Coronary artery (tissue), 2 donors: ENCODE results near the gene TGIF1.

ENCODE experiments used
- DNase-seq: peaks from one replicate; pipeline ENCODE4 v3.0.0-alpha.2; 2017; ENCODE audit warnings: low spot score
- H3K27ac ChIP-seq, 2 donors: fragments of 200-600 bp; sonication (generic); one replicate each; pipeline ENCODE4 v1.5.1; 2016 to 2019
- H3K4me3 ChIP-seq: fragments of 200-600 bp; sonication (generic); 2 replicates; pipeline ENCODE4 v1.5.1; 2016; ENCODE audit warnings: mild to moderate bottlenecking, moderate library complexity
- TF ChIP-seq, protein P1 (sequence below): fragments of 200-600 bp; sonication (generic); IDR thresholded peaks from one replicate; pipeline ENCODE4 v1.5.1; 2019; ENCODE audit warnings: antibody characterized with exemption

Gene TGIF1

DNA sequence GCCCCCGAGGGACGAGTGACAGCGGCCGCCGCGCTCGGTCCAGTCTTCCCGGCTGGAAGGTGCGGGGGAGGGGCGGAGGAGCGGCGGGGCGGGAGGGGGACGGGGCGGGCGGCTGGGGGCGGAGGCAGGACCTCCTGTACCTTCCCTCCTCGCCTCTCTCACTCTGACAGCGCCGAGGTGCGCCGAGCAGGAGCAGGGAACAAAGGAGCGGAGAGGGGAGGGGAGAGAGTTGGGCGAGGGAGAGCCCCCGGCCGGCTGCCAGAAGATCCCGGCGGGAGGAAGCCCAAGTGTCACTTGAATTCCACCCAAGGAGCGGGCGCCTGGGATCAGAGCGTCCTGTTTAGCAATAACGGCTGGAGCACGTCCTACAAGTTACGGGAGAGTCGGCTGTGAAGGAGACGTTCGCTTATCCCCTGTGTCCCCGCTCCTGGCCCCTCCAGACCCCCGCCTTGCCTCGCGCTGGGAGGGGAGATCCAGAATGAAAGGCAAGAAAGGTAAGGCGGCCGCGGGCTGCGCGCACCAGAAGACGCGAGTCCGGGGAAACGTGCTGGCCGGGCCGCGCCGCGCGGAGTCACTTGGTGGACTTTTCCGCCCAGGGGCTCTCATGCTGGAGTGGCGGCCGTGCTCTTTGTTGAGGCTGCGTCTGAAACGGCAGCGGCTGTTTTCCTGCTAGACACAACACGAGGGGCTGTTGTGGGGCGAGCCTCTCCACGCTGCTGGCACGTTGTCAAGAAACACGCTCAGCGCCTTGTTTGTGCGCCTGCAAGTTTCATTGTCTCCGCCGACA is at the start of gene TGIF1:
TSS of gene TGIF1 (plus strand) at position 161 of the 787 bp plus-strand sequence. CDS start at position 479, 318 bp downstream.
- peak; percentile 91 for DNase-seq
- TF ChIP-seq, protein P1, sequence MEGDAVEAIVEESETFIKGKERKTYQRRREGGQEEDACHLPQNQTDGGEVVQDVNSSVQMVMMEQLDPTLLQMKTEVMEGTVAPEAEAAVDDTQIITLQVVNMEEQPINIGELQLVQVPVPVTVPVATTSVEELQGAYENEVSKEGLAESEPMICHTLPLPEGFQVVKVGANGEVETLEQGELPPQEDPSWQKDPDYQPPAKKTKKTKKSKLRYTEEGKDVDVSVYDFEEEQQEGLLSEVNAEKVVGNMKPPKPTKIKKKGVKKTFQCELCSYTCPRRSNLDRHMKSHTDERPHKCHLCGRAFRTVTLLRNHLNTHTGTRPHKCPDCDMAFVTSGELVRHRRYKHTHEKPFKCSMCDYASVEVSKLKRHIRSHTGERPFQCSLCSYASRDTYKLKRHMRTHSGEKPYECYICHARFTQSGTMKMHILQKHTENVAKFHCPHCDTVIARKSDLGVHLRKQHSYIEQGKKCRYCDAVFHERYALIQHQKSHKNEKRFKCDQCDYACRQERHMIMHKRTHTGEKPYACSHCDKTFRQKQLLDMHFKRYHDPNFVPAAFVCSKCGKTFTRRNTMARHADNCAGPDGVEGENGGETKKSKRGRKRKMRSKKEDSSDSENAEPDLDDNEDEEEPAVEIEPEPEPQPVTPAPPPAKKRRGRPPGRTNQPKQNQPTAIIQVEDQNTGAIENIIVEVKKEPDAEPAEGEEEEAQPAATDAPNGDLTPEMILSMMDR: no peak
- Histone ChIP-seq H3K4me3 (peak within 1 kb of the TSS; percentile 77), H3K27ac (peak within 1 kb of the TSS; percentile 97)

DNA sequence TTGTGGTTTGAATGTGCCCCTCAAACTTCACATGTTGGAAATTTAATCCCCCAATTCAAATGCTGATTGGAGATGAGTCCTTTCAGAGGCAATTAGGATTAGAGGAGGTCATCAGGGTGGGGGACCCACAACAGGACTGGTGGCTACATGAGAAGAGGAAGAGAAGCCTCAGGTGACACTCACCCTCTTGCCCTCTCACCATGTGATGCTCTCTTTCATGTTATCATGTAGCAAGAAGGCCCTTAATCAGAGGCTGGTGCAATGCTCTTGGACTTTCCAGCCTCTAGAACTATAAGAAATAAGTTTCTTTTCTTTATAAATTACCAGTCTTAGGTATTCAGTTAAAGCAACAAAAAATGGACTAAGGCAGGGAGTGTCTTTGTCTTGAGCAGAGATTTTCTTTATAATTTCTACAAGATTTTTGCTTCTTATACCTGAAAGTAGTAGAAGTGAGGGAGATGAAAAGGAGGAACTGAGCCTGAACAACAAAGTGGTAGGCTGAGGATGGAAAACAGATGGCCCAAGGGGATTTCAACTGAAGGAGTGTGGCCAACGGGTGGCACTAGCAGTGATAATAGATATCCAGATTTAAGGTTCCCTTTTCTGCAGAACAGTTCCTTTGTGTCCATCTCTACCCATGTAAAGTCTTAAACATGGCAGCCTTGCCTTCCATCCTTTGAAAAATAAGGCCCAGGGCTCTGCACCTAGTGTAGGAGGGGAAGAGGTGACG is 49.2 kb upstream of the TGIF1 start:
- no peak overlapping the region for H3K4me3 ChIP-seq
- TF ChIP-seq, protein P1: no peak
- no peak overlapping the region for H3K27ac ChIP-seq
- no peak for DNase-seq

DNA sequence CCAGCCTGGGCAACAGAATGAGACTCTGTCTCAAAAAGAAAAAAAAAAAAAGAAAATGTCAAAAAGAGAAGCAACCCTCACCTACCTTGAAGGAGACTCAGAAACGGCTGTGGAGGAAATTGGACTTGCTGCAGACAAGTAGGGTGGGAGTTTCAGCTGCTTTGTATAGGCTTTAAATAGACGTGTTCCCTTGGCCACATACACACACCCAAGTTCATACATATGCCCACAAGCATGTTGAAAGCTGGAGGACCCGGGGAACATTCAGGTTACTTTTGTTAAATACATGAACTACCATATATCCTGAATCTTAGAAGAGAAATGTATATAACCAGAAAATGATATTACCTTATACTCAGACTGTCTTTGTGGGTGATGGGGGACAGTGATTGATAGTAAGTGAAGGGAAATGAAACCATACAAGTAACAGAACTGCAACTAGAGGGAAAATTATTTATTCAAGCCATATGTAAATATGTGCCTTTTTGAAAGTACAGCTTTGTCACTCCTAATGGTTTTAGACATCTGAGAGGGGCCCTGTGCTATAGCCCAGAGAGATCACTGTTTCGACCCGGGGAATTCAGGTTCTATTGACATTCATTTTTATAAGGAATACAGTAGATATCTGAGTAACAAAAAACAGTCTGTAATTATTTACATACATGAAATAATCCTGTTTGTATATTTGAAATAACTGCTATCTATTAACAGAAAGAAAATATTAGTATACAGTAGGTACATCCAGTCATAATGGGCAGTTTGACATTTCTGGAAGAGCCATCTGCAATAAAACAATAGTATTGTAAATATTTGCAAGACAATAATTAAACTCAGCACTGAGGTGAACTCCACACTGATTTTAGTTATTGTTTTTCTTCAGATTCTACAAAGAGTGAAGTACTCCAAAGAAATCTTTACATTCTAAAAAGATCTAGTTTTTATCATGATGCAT is 48.0 kb upstream of the TGIF1 start:
- no peak for DNase-seq
- H3K27ac ChIP-seq: no peak overlapping the region
- TF ChIP-seq, protein P1: no peak

DNA sequence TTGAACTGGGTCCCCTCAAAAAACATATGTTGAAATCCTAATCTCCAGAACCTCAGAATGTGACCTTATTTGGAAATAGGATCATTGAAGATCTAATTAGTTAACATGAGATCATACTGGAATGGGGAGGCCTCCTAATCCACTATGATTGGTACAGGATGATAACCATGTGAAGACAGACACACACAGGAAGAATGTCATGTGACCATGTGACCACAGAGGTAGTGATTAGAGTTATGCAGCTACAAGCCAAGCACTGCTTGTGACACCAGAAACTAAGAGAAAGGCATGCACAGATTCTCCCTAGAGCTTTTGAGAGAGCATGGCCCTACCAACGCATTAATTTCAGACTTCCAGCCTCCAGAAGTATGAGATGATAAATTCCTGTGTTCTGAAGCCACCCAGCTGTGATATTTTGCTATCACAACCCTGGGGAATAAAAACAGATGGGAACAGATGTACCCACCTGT is 47.0 kb upstream of the TGIF1 start:
- H3K4me3 ChIP-seq: no peak overlapping the region
- TF ChIP-seq, protein P1: no peak
- H3K27ac ChIP-seq: no peak overlapping the region
- no peak for DNase-seq

More for the DNA sequence above, 48.0 kb upstream of the TGIF1 start:
- no peak overlapping the region for H3K4me3 ChIP-seq

DNA sequence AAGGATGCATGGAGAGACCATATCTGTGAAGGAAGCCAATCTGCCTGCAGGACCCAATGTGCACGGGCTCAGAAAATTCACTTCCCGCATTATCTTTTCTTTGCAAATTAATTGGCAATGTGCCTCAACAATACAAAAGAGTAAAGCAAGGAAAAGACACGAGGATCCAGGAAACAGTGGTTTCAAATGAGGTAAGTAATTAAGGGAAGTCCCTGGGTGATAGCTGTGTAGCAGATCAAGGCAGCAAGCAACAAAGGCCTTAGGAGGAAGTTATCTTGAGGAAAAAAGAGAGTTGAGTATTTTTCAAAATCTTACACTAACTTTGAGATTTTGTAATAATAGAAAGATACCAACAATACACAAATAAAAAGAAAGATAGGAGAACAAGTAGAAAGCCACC is 44.3 kb upstream of the TGIF1 start:
- Histone ChIP-seq H3K27ac (no peak overlapping the region), H3K4me3 (no peak overlapping the region)
- no peak for DNase-seq
- TF ChIP-seq, protein P1: no peak

DNA sequence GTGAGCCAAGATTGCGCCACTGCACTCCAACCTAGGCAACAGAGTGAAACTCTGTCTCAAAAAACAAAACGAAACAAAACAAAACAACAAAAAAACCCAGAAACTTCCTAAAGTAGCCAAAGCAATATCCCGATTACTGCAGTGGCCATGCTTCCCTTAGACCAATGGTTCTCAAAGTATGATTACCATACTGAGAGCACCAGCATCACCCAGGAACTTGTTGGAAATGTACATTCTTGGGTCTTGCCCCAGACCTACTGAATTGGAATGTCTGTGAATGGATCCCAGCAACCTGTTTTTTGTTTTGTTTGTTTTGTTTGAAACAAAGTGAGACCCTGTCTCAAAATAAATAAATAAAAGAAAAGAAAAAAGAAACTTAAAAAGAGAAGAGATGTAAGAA is 41.9 kb upstream of the TGIF1 start:
- H3K27ac ChIP-seq: no peak overlapping the region
- TF ChIP-seq, protein P1: no peak
- H3K4me3 ChIP-seq: no peak overlapping the region
- DNase-seq: no peak
